A204.1 (cell line): ENCODE data around the gene DGKI.

Experiments
- FAIRE-seq: peaks from 2 replicates; lab custom pipeline; 2012; peaks lifted over from hg19 to GRCh38; lab: Jason Lieb, UNC

The DGKI gene

DNA sequence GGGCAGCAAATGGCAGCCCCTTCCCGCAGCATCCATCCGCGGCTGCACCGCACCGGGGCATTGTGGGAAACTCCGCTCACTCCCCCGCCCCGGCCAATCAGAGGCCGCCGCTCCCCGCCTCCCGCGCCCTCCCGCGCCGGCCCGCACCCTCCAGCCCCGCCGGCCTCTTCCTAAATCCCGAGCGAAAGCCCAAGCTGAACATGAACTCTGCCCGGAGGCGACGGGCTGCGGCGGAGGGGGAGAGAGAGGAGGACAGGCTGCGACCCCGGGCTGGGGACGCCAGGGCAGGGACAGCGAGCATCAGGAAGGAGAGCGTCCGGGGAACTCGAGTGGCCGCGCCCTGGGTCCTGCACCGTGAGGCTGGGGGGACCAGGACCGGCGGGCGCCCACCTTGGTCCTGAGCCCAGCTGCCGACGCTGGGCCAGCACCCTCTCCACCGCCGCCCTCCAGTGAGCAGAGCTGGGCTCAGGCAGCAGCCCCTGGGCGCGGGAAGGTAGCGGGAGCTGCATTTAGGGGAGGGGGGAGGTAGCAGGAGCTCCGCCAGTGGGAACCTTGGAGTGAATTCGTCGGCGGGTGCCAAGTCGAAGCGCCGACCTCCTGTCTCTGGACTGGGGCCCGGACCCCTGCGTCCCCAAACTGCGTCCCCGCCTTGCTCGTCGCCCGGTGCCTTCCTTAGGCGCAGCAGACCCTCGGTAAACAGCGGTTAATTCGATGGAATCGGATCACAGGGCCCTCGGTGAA is at the start of gene DGKI:
DGKI (minus strand) TSS at position 148 of the 741 bp plus-strand sequence.
- no peak for FAIRE-seq

GRCh38 chr7:137895301-137896221 is 48.8 kb upstream of the DGKI start:
- FAIRE-seq = no peak

- no peak for FAIRE-seq
Observed at GRCh38 chr7:137893143-137893742, 46.5 kb upstream of the DGKI start.

DNA sequence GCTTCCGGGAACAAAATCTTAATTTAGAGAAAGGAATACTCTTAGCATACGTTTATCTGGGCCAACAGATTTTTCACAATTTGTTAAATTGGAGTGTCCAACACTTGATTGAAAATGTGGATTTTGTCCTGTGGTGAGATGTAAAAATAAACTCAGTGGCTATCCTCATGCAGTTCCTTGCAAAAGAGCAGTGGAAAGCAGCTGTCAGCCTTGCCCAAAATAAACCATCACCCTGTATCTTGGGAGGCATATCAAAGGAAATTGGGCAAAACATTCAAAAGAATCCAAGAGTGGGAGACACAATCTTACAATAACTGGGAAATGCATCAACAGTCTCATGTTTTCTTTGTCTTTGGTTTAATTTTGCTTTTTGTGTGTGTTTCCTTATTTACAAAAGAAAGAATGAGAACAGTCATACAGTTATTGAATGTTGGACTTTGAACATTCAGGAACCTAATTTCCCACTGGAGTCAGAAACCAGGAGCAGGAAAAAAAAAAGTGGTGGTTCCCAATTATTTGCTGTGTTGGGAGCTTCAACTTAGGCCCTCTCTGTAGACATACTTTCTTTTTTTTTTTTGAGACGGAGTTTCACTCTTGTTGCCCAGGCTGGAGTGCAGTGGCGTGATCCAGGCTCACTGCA is 44.4 kb upstream of the DGKI start:
- no peak for FAIRE-seq

DNA sequence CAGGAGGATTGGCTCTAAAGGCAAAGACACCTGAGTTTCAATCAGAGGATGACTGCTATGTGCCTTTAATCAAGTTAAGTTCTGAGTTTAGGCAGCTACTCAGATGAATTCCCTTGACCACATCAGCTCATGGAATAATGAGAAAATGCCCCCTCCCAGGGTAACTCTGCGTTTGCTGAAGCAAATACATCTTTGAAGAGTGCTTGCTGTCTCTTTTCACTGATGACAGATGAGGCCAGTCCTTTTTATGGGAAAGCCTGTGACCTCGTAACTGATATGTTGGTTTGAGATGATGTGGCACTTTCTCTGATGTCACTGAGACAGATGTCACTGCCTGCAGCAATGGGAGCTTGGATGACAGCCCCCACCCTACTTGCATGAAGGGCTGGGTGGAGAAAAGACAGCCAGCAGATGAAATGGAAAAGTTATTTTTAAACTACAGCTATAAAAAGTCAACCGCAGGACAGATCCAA is 43.7 kb upstream of the DGKI start:
- no peak for FAIRE-seq

- no peak for FAIRE-seq
Observed at GRCh38 chr7:137888241-137888640, 41.5 kb upstream of the DGKI start.

DNA sequence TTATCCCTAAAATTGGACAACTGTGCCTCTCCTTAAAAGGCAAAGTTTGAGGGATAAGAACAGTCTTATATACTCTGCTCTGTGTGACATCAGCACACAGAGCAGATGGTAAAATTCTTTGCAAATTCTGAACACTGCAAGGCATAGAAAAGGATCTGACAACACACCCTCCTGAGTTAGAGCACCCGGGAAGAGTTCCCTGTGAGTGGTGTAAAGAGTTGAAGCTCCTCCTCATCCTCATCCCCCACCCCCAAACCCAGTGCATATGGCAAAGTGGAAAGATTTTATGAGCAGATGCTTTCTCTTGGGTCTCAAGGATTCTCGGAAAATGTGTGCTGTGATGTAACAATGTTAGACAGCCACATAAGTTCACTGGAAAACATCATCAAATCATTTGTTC is 40.0 kb upstream of the DGKI start:
- no peak for FAIRE-seq

DNA sequence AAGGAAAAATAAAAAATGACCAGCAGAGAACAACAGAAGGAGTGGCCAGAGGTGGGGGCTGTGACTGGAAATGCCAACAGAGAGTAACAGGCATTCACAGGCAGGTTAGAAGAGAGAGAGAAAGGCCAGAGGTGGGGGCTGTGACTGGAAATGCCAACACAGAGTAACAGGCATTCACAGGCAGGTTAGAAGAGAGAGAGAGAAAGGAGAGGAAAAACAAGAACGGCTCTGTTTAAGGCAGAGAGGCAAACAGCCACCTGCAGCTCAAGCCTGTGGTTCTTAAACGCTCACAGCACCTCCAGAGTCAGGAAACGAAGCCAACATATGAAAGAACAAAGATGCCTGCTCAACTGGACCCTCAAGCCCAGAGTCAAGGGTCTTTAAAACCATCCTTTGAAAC is 39.5 kb upstream of the DGKI start:
- no peak for FAIRE-seq

DNA sequence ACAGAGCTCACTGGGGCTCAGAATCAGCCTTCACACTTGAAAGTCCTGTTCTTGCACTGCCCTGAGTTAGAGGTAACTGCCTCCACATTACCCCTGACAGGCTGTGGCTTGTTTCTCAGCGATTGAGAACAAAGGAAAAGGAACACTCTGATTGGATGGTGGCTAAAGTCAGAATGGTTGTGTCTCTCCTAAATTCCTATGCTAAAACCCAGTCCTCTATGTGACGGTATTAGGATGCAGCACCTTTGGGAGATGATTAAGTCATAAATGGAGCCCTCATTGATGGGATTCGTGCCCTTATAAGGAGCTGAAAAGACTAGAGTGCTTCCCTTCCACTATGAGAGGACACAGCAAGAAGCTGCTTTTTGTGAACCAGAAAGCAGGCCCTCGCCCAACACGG is 38.9 kb upstream of the DGKI start:
- no peak for FAIRE-seq

DNA sequence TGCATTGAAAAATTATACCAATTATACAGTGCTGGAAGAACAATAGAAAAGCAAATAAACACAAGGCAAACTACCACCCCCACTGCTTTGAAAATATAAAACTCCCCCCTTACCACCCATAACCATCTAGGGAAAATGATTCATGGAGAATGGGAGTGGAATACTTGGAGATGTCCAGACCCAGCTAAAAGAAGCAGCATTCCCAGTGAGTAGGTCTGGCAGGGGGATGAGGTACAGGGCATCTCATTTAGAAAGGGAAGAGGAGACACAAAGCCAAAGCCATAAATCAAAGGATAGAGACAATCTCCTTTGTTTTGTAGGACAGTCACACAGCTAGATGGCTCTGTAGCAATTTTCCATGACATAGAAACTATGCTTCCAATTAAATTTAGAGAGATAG is 36.0 kb upstream of the DGKI start:
- no peak for FAIRE-seq

DNA sequence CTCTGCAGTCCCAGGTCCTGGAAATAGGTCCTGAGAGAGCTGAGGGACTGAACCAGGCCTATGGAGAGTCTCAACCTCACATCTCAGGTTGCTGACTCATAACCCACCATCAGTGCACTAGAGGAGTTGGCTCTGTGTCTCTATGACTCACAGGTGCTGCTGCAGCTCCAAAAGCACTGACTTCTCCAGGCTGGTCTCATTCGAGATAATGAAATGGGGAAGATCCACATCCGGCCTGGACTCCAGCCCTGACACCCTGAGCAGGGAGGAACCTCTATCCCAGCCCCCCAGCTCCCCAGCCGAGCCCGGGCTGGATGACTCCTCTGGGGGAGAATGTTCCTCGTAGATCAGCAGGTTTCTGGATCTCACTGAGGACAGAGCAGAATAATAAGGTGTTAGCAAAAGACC is 35.5 kb upstream of the DGKI start:
- FAIRE-seq = no peak

DNA sequence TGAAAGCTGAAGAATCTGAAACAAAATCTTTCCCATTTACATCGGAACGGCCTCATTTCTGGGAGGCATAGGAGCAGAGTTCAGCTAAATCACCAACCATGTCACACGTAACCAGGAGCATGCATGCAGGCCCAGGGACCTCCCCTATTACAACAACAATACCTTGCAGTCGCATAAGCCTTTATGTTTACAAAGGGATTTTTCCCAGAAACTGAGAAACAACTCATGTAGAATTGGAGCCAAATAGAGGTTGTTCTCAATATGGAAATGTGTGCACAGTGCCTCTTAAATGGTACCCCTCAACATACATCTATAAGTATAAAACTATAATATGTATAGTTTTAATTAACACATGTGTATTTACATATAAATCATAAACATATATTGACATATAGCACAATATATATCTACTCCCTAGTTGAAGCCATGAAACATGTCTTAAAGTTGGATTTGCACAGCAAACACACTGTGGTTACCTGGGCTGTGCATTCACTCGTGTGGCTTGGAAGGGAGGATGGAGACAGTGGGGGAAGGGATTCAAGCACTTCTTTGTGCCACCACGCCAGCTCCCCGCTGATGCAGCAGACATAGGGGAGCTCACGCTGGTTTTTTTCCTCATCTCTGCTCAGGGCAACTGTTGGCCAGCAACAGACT is 35.0 kb upstream of the DGKI start:
- FAIRE-seq = no peak

- FAIRE-seq = no peak
Observed at GRCh38 chr7:137880432-137880831, 33.7 kb upstream of the DGKI start.

DNA sequence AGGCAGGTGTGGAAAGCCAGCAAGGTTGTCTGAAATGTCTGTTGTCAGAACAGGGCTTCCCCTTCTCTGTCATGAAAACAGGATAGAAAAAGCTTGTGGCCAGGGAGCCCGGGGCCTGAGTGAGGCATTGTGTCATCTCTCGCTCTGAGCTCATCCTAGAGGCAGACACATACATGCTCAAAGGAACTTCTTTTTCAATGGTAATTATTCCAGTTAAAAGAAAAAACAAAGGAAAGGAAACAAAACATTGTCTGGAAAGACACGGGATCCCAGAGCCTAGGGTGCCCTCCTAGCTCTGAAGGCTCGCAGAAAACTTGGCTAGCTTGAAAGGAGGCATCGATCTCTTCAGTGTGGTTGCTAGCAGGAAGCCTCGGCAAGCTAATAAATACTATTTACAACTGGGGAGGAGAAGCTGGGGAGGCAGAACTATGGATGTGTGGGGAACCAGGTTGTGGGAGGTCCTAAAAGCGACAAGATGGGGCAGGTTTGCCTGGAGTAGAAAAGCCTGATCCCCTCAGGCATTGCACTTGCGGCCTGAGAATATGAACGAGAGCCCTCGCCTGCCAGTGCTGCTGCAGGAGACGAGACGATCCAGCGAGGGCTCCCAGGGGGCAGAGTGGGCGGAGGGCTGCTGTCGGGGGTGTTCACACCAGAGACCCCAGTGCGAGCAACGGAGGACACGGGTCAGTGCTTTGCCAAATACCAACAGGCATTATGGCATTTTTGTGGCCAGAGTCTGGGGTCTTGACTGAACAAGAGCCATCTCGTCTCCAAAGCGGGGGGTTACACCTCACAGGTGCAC is 32.8 kb upstream of the DGKI start:
- FAIRE-seq = no peak

DNA sequence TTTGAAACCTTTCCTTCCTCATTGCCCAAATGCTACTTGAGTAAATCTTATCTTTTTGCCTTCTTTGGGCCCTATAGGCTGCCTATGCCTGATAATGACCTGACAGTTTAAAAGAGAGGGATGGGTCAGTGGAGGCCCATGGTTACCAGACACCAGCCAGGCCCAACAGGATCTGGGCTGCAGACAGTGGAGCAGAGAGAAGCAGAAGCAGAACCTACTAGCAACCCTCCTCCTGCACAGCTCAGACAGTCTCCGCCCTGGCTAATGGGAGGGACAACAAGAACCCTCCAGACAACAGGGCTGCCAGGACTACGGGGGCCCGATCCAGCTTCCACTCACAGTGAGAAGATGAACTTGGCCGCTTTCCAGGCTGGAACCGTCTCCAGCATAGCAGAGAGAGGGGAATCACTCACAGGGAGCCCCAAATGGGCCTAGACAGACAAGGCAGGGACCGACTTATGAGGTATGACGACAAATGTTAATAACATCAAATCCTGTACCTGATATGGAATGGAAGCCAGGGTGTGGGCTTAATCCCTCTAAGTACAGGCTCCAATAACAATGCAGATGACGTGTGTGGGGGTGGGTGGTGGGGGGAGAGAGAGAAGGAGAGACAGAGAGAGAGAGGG is 31.7 kb upstream of the DGKI start:
- no peak for FAIRE-seq

GRCh38 chr7:137877027-137877675 is 30.4 kb upstream of the DGKI start:
- FAIRE-seq = no peak

- FAIRE-seq = no peak
Observed at GRCh38 chr7:137875746-137876145, 29.0 kb upstream of the DGKI start.

GRCh38 chr7:137873979-137874777 is 27.4 kb upstream of the DGKI start:
- no peak for FAIRE-seq

DNA sequence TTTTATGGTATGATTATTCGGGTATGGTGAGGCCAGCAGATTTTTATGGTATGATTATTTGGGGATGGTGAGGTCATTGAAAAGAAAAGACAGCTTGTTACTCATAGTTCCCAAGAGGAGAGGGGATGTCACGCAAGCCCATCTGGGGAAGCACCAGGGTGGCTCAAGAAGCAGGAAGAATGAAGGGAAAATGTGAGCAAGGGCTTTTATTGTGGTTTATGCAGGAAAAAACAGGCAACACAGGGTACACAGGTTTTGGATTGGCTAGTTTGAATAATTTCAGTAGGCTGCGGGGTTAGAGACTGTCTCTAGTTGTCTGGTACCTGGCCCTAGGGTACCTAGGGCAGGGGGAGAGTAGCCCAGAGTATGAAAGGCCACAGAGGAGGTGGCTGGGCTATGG is 26.8 kb upstream of the DGKI start:
- FAIRE-seq = no peak
